D721Med (cell line): ENCODE data around the gene MCEMP1.

Experiments used
- DNase-seq: peaks from one replicate; pipeline ENCODE4 v3.0.0; 2011; ENCODE audit warnings: low spot score; ENCODE audit not compliant: insufficient read length
- FAIRE-seq: peaks from 2 replicates; lab custom pipeline; 2011; peaks lifted over from hg19 to GRCh38; lab: Jason Lieb, UNC
- TF ChIP-seq, protein P1 (sequence below): IDR thresholded peaks from 2 replicates; pipeline ENCODE4 v1.5.1; 2012; ENCODE audit warnings: mild to moderate bottlenecking, control low read depth; ENCODE audit not compliant: insufficient read depth; ENCODE audit errors: missing control alignments

The MCEMP1 gene

DNA sequence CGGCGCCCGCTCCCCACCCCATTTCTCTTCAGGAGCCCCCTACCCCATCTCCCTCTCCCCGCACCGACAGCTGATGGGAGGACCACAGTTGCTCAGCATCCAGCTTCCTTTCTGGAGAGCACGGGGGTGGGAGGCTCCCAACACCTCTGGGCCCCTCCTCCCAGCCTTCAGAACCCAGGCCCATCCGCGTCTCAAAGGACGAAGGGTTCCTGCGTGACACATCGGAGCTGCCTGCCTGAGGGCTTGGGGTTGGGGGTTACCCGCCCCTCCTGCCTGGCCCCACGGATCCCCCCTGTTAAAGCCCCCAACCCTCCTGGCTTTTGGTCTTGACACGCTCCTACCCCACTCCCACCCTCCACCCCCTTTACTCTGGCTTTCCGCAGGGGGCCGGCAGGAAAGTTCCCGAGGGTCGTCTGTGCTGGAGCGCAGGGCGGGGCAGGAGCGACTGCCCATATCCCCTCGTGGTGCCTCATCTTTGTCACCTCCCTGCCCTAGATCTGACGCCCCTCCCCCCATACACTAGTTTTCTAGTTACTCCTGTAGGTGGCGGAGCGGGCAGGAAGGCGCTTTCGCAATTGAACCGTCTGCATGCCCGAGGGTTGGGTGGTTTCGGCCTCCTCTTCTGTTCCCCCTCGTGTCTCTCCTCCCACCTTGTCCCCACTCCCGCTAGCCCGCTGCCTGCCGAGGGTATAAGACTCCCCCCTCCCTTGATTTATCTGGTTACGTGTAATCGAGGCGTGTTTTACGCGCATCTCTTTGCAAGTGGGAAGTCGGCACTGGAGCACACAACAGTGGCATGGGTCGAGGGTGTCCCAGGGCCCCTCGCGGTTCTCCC is 4.7 kb downstream of the MCEMP1 start:
- TF ChIP-seq, protein P1, sequence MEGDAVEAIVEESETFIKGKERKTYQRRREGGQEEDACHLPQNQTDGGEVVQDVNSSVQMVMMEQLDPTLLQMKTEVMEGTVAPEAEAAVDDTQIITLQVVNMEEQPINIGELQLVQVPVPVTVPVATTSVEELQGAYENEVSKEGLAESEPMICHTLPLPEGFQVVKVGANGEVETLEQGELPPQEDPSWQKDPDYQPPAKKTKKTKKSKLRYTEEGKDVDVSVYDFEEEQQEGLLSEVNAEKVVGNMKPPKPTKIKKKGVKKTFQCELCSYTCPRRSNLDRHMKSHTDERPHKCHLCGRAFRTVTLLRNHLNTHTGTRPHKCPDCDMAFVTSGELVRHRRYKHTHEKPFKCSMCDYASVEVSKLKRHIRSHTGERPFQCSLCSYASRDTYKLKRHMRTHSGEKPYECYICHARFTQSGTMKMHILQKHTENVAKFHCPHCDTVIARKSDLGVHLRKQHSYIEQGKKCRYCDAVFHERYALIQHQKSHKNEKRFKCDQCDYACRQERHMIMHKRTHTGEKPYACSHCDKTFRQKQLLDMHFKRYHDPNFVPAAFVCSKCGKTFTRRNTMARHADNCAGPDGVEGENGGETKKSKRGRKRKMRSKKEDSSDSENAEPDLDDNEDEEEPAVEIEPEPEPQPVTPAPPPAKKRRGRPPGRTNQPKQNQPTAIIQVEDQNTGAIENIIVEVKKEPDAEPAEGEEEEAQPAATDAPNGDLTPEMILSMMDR = peak; percentile 54
- FAIRE-seq (no peak), DNase-seq (peak; percentile 91)

DNA sequence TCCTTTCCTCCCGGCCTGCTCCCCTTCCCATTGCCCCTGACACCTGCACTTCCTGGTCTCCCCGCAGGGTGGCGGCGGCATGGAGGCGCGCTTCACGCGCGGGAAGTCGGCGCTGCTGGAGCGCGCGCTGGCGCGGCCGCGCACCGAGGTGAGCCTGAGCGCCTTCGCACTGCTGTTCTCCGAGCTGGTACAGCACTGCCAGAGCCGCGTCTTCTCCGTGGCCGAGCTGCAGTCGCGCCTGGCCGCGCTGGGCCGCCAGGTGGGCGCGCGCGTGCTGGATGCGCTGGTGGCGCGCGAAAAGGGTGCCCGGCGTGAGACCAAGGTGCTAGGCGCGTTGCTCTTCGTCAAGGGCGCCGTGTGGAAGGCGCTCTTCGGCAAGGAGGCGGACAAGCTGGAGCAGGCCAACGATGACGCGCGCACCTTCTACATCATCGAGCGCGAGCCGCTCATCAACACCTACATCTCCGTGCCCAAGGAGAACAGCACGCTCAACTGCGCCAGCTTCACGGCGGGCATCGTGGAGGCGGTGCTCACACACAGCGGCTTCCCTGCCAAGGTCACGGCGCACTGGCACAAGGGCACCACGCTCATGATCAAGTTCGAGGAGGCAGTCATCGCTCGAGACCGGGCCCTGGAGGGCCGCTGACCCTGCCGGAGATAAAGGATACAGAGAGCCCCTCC is 5.4 kb downstream of the MCEMP1 start:
- TF ChIP-seq, protein P1 = no peak
- DNase-seq = no peak
- no peak for FAIRE-seq

DNA sequence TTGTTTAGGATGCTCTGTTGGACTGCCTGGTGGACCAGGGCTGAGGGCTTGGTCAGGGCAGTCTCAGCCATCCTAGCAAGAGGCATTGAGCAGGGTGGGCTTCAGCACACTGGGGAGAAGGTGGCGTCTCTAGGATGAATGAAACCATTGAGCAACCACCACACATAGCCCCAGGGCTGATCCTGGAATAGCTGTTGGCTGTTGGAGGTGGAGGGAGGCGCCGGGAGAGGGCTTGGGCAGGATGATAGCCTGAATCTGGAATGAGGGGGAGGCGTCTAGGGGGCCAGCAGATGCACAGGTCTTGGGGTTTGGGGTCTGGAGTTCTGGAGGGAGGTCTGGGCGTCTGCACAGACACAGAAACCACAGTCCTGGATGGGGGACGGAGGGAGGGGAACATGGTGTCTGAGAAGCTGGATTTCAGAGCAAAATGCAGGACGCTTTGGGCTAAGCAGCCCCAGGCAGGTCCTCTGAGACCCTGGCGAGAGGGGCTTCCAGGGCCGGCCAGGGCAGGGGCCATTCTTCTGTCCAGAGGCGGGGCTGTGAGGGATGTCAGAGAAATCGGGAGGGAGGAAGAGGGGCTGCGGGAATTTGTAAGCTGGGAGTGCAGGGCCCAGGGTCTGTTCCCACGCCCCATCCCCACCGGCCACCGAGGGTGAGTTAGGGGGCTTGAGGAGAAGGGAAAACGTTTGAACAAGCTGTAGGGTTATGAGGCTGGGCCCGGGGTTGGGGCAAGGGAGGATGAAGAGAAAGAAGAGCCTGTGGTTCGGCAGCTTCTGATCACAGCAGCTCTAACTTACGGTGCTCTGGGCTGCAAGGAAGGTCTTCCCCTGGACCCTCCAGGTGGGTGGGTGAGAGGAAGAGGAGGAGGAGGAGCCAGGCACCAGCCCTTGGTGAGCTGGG is 8.9 kb downstream of the MCEMP1 start:
- FAIRE-seq (no peak), DNase-seq (no peak)
- TF ChIP-seq, protein P1 = no peak

DNA sequence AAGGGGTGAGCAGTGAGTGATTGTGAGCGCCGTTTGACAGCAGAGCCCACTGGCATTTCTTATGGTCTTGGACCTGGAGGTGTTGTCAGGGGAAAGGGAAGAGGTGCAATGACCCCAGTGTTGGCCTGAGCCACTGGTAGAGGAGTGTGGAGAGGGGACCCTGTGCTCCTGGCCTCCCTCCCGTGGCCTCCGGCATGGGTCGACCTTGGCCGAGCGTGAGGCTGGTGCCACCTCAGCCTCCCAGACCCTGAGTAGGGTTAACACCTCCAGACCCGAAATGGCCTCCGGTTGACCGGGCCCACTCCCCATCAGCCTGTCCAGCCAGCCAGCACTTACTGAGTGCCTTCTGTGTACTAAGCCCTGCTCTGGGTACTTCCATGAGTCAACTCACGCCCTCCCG is 10.3 kb downstream of the MCEMP1 start:
- TF ChIP-seq, protein P1 = no peak
- no peak for DNase-seq
- FAIRE-seq = no peak

DNA sequence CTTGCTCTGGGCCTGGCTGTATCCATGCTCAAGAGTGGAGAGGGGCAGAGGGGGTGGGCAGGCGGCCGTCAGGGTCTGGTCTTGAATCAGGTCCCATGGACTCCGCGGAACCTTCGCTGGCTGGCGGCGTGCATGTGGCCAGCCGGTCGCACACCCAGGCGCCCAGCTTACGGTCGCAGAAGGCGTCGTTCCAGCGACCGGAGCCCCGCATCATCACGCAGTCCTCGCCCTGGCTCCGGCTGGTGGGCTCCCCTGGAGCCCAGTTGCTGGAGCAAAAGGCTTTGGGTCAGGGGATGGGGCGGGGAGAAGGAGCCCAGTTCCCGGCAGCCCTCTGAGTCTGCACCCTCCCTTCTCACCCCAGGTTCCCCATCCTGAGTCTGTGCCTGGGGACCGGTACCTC is 12.3 kb downstream of the MCEMP1 start:
- TF ChIP-seq, protein P1 = no peak
- FAIRE-seq = no peak

DNA sequence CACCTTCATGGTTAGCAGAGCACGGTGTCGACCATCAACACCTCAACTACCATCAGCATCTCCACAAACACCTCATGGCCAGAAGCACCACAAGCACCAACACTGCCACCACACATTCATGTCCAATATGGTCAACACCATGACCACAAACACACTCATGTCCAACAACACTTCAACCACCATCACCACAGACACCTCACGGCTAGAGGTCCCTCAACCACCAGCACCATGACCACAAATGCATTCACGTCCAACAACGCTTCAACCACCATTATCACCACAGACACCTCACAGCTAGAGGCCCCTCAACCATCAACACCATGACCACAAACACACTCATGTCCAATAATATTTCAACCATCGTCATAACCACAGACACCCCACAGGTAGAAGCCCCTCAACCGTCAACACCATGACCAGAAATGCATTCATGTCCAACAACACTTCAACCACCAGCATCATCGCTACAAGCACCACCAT is 13.9 kb downstream of the MCEMP1 start:
- FAIRE-seq = no peak
- no peak for DNase-seq
- TF ChIP-seq, protein P1 = no peak

More for the DNA sequence above, 12.3 kb downstream of the MCEMP1 start:
- no peak for DNase-seq
